HG03045 (cell line): ENCODE results near the gene MOB3B.
A peak's percentile ranks its signal among the peaks of the same experiment; 100 is the strongest.
"Not testable (repeated sequence)": the region's sequence is repeated elsewhere in the genome, so short reads cannot be mapped to it uniquely, and the experiment has no call there.

ENCODE experiments used
- ATAC-seq: cut with Tn5 transposase; IDR thresholded peaks from one replicate; pipeline ENCODE4 v1.9.1; 2021; ENCODE audit warnings: mild to moderate bottlenecking, moderate library complexity; ENCODE audit not compliant: unreplicated experiment

Gene MOB3B

GRCh38 chr9:27482709-27483108, 46.9 kb downstream of the MOB3B start:
- no peak for ATAC-seq

GRCh38 chr9:27478322-27478721, 51.3 kb downstream of the MOB3B start:
- ATAC-seq = no peak

GRCh38 chr9:27476870-27477515, 52.6 kb downstream of the MOB3B start:
- ATAC-seq = no peak

- no peak for ATAC-seq
Observed at GRCh38 chr9:27475057-27475595, 54.5 kb downstream of the MOB3B start.

GRCh38 chr9:27474305-27474704, 55.3 kb downstream of the MOB3B start:
- ATAC-seq = no peak

- ATAC-seq = no peak
Observed at GRCh38 chr9:27473111-27473529, 56.5 kb downstream of the MOB3B start.

GRCh38 chr9:27472195-27472594, 57.4 kb downstream of the MOB3B start:
- ATAC-seq = no peak

- no peak for ATAC-seq
Observed at GRCh38 chr9:27471789-27472188, 57.8 kb downstream of the MOB3B start.

- ATAC-seq = no peak
Observed at GRCh38 chr9:27471366-27471765, 58.2 kb downstream of the MOB3B start.

GRCh38 chr9:27470291-27470856, 59.2 kb downstream of the MOB3B start:
- ATAC-seq = no peak

- ATAC-seq = no peak
Observed at GRCh38 chr9:27469550-27469949, 60.1 kb downstream of the MOB3B start.

GRCh38 chr9:27468462-27469110, 61.0 kb downstream of the MOB3B start:
- no peak for ATAC-seq

- no peak for ATAC-seq
Observed at GRCh38 chr9:27468000-27468399, 61.6 kb downstream of the MOB3B start.

GRCh38 chr9:27467486-27467885, 62.1 kb downstream of the MOB3B start:
- no peak for ATAC-seq

- not testable (repeated sequence) for ATAC-seq
Observed at GRCh38 chr9:27466516-27466915, 63.1 kb downstream of the MOB3B start.

- ATAC-seq = not testable (repeated sequence)
Observed at GRCh38 chr9:27464950-27465349, 64.7 kb downstream of the MOB3B start.

GRCh38 chr9:27462846-27463245, 66.8 kb downstream of the MOB3B start:
- ATAC-seq = no peak

- no peak for ATAC-seq
Observed at GRCh38 chr9:27462434-27462833, 67.2 kb downstream of the MOB3B start.

- ATAC-seq = peak; percentile 83
Observed at GRCh38 chr9:27460226-27461023, 69.2 kb downstream of the MOB3B start.

GRCh38 chr9:27457445-27457844, 72.2 kb downstream of the MOB3B start:
- no peak for ATAC-seq

- no peak for ATAC-seq
Observed at GRCh38 chr9:27453860-27454553, 75.6 kb downstream of the MOB3B start.
